HG03432 (cell line): ENCODE data around the gene ZNF771.
"Not testable (repeated sequence)": the region's sequence is repeated elsewhere in the genome, so short reads cannot be mapped to it uniquely, and the experiment has no call there.

Experiments
- ATAC-seq: cut with Tn5 transposase; IDR thresholded peaks from one replicate; pipeline ENCODE4 v1.9.1; 2021; ENCODE audit warnings: mild to moderate bottlenecking, moderate library complexity; ENCODE audit not compliant: unreplicated experiment

Gene ZNF771

GRCh38 chr16:30458561-30459394, 51.4 kb downstream of the ZNF771 start:
- ATAC-seq = peak; percentile 85

- ATAC-seq = no peak
Measured at GRCh38 chr16:30459456-30459855, 52.0 kb downstream of the ZNF771 start.

- not testable (repeated sequence) for ATAC-seq
Measured at GRCh38 chr16:30461426-30461825, 54.0 kb downstream of the ZNF771 start.

- no peak for ATAC-seq
Measured at GRCh38 chr16:30464078-30464477, 56.7 kb downstream of the ZNF771 start.
